Measurements from ENCODE around the gene CEP104. TPM values are rescaled to one million over a fixed set of nuclear protein-coding genes. Genes with fewer than 3 reads are reported as not detected.
A peak's percentile ranks its signal among the peaks of the same experiment; 100 is the strongest.

The CEP104 gene
- total RNA-seq, 4 donors from 2014 or later, result 42.9 to 64.5 (median 54.7) TPM

- Histone ChIP-seq H3K36me3 (peaks cover 0 to 64% (median 0%) of the 10 kb centered on the region in 3 donors), H3K4me3 (no peak overlapping the region), H3K4me1 (peaks cover 0 to 3% (median 0%) of the 10 kb centered on the region in 4 donors), H3K9me3 (no peaks in the 10 kb centered on the region), H3K27ac (no peak overlapping the region), H3K27me3 (no peaks in the 10 kb centered on the region)
- no peak for TF ChIP-seq POLR2A (IDR thresholded peaks at IDR 0.05)
- TF ChIP-seq CTCF (IDR thresholded peaks at IDR 0.05), result no peak
- DNase-seq, result no peak
Measured at GRCh38 chr1:3885611-3886010, 28.6 kb upstream of the CEP104 start.

GRCh38 chr1:3884966-3885365 lies 28.0 kb upstream of the CEP104 start:
- Histone ChIP-seq H3K27me3 (no peaks in the 10 kb centered on the region), H3K4me3 (no peak overlapping the region), H3K9me3 (no peaks in the 10 kb centered on the region), H3K27ac (no peak overlapping the region), H3K4me1 (no peaks in the 10 kb centered on the region), H3K36me3 (peaks cover 0 to 58% (median 0%) of the 10 kb centered on the region in 3 donors)
- peak in 1 of 3 donors; percentile 29 for DNase-seq
- TF ChIP-seq CTCF (IDR thresholded peaks at IDR 0.05) (no peak), POLR2A (IDR thresholded peaks at IDR 0.05) (no peak)

DNA sequence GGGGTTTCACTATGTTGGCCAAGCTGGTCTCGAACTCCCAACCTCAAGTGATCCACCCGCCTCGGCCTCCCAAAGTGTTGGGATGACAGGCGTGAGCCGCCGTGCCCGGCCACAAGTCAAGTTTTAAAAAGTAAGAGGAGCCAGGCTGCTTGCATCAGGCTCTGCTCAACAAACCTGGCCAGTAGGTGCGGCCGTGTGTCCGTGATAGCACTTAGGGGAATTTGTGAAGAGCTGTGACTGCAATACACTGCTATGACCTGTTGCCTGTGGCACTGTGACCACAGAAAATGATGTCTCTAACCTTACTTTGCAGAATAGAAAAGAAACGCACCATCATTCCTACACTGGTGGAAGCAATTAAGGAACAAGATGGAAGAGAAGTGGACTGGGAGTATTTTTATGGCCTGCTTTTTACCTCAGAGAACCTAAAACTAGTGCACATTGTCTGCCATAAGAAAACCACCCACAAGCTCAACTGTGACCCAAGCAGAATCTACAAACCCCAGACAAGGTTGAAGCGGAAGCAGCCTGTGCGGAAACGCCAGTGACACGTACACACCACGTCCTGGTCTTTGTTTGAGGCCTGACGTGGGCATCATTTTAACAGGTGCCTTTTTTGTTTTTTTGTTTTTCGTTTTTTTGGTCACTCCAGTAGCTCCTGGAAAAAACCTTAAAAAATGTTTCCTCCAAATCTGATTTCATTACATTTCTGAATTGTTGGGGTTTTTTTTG lies 26.3 kb upstream of the CEP104 start:
- no peaks in the 10 kb centered on the region for H3K27me3 ChIP-seq
- H3K4me1 ChIP-seq, result no peaks in the 10 kb centered on the region
- no peak overlapping the region for H3K27ac ChIP-seq
- no peak overlapping the region for H3K4me3 ChIP-seq
- no peak for TF ChIP-seq POLR2A (IDR thresholded peaks at IDR 0.05)
- no peak for TF ChIP-seq CTCF (IDR thresholded peaks at IDR 0.05)
- peaks cover 0 to 9% (median 0%) of the 10 kb centered on the region in 4 donors for H3K9me3 ChIP-seq
- DNase-seq, result no peak
- H3K36me3 ChIP-seq, result peaks cover 0 to 55% (median 0%) of the 10 kb centered on the region in 3 donors

- Histone ChIP-seq H3K27me3 (no peaks in the 10 kb centered on the region), H3K9me3 (peaks cover 0 to 9% (median 0%) of the 10 kb centered on the region in 4 donors), H3K4me3 (no peak overlapping the region), H3K4me1 (no peaks in the 10 kb centered on the region), H3K27ac (no peak overlapping the region), H3K36me3 (peaks cover 0 to 51% (median 0%) of the 10 kb centered on the region in 3 donors)
- no peak for TF ChIP-seq POLR2A (IDR thresholded peaks at IDR 0.05)
- TF ChIP-seq CTCF (IDR thresholded peaks at IDR 0.05), result no peak
- peak in 1 of 3 donors; percentile 39 for DNase-seq
Measured at GRCh38 chr1:3881193-3881480, 24.1 kb upstream of the CEP104 start.

- H3K27me3 ChIP-seq, result no peaks in the 10 kb centered on the region
- peaks cover 0 to 51% (median 0%) of the 10 kb centered on the region in 3 donors for H3K36me3 ChIP-seq
- H3K4me1 ChIP-seq, result no peaks in the 10 kb centered on the region
- H3K27ac ChIP-seq, result no peak overlapping the region
- peak in 1 of 3 donors; percentile 43 for DNase-seq
- TF ChIP-seq POLR2A (IDR thresholded peaks at IDR 0.05), result no peak
- TF ChIP-seq CTCF (IDR thresholded peaks at IDR 0.05), result no peak
- peaks cover 0 to 9% (median 0%) of the 10 kb centered on the region in 4 donors for H3K9me3 ChIP-seq
- no peak overlapping the region for H3K4me3 ChIP-seq
Measured at GRCh38 chr1:3880429-3881192, 23.6 kb upstream of the CEP104 start.
